ENCODE data around the gene BAIAP3.

The BAIAP3 gene

GRCh38 chr16:1347962-1348361, 14.5 kb downstream of the BAIAP3 start:
- no peak for FAIRE-seq

GRCh38 chr16:1348441-1348840, 15.0 kb downstream of the BAIAP3 start:
- no peak for FAIRE-seq

- FAIRE-seq, result no peak
These were observed 15.5 kb downstream of the BAIAP3 start for GRCh38 chr16:1348926-1349325.

- no peak for FAIRE-seq
These were observed 15.9 kb downstream of the BAIAP3 start for GRCh38 chr16:1349351-1349750.

GRCh38 chr16:1349951-1350350, 16.5 kb downstream of the BAIAP3 start:
- FAIRE-seq, result no peak

GRCh38 chr16:1350691-1351090, 17.2 kb downstream of the BAIAP3 start:
- FAIRE-seq, result no peak

GRCh38 chr16:1351215-1351581, 17.8 kb downstream of the BAIAP3 start:
- no peak for FAIRE-seq

- FAIRE-seq, result no peak
These were observed 18.3 kb downstream of the BAIAP3 start, which contains the start of the genes GNPTG and TSR3 for GRCh38 chr16:1351582-1352362. TSS of gene GNPTG (plus strand) at chr16:1351931. CDS start at chr16:1351966, 35 bp downstream. TSS of gene TSR3 (minus strand) at chr16:1351878. CDS start at chr16:1351804, 74 bp downstream.

GRCh38 chr16:1354815-1355540, 21.5 kb downstream of the BAIAP3 start:
- FAIRE-seq, result no peak

GRCh38 chr16:1355591-1355990, 22.1 kb downstream of the BAIAP3 start:
- FAIRE-seq, result no peak

- no peak for FAIRE-seq
These were observed 22.8 kb downstream of the BAIAP3 start for GRCh38 chr16:1356061-1356900.

GRCh38 chr16:1357906-1358566, 24.6 kb downstream of the BAIAP3 start:
- FAIRE-seq, result no peak

GRCh38 chr16:1361685-1362360, 28.4 kb downstream of the BAIAP3 start:
- no peak for FAIRE-seq

- FAIRE-seq, result no peak
These were observed 29.4 kb downstream of the BAIAP3 start for GRCh38 chr16:1362807-1363206.

GRCh38 chr16:1363501-1364041, 30.1 kb downstream of the BAIAP3 start:
- no peak for FAIRE-seq

- FAIRE-seq, result no peak
These were observed 31.1 kb downstream of the BAIAP3 start for GRCh38 chr16:1364510-1364909.

GRCh38 chr16:1366060-1366711, 32.7 kb downstream of the BAIAP3 start:
- no peak for FAIRE-seq

- no peak for FAIRE-seq
These were observed 33.4 kb downstream of the BAIAP3 start for GRCh38 chr16:1366712-1367299.

GRCh38 chr16:1367486-1368174, 34.2 kb downstream of the BAIAP3 start:
- FAIRE-seq, result no peak

Data from TTC549 (cell line).